PC-9 (cell line): ENCODE measurements around the gene CD38. TPM values are rescaled to one million over a fixed set of nuclear protein-coding genes. Genes with fewer than 3 reads are reported as not detected.

Source experiments
- BruUV-seq: library from RNA; stranded (reverse); fragments of 400-500 nt; replicated peaks from 2 replicates; lab custom pipeline; 2021; lab: Mats Ljungman, UMichigan
- CTCF ChIA-PET: fragments of 300-600 bp; sonication (Branson Sonifier 250); formaldehyde crosslinking; loops from one replicate; lab custom pipeline; 2022; ENCODE audit warnings: antibody characterized with exemption; lab: Charles Lee
- POLR2A ChIA-PET: fragments of 300-600 bp; sonication (Branson Sonifier 250); formaldehyde crosslinking; loops from one replicate; lab custom pipeline; 2022; ENCODE audit warnings: antibody characterized with exemption; ENCODE audit not compliant: unreplicated experiment; lab: Charles Lee
- DNase-seq, 2 experiments: peaks; one replicate each; pipeline versions ENCODE4 v3.0.0 to v3.0.0-alpha.2; 2015 to 2022; ENCODE audit warnings: mixed read lengths in 1 of 2
- H2AFZ ChIP-seq: fragments of 200-600 bp; sonication (generic); 2 replicates; pipeline ENCODE4 v1.8.1; 2017; ENCODE audit warnings: antibody characterized with exemption
- H3F3A ChIP-seq: fragments of 200-600 bp; sonication (generic); 2 replicates; pipeline ENCODE4 v1.8.1; 2017; ENCODE audit warnings: antibody characterized with exemption, mild to moderate bottlenecking, low read depth; ENCODE audit not compliant: insufficient read depth
- H3K27ac ChIP-seq: fragments of 200-600 bp; sonication (generic); 2 replicates; pipeline ENCODE4 v1.6.1; 2016; ENCODE audit warnings: mixed run types
- H3K27me3 ChIP-seq: fragments of 200-600 bp; sonication (generic); 2 replicates; pipeline ENCODE4 v1.6.1; 2016; ENCODE audit warnings: low read depth, mixed run types; ENCODE audit not compliant: insufficient read depth
- H3K36me3 ChIP-seq: fragments of 200-600 bp; sonication (generic); 2 replicates; pipeline ENCODE4 v1.6.1; 2016; ENCODE audit warnings: low read depth, mixed run types
- H3K4me1 ChIP-seq: fragments of 200-600 bp; sonication (generic); replicated peaks from 2 replicates; pipeline ENCODE4 v1.6.1; 2016; ENCODE audit warnings: mixed run types; ENCODE audit not compliant: insufficient read depth
- H3K4me2 ChIP-seq: fragments of 200-600 bp; sonication (generic); 2 replicates; pipeline ENCODE4 v1.6.1; 2017; ENCODE audit warnings: mixed run types
- H3K4me3 ChIP-seq: fragments of 200-600 bp; sonication (generic); 2 replicates; pipeline ENCODE4 v1.6.1; 2016; ENCODE audit warnings: mixed run types
- H3K79me2 ChIP-seq: fragments of 200-600 bp; sonication (generic); 2 replicates; pipeline ENCODE4 v1.6.1; 2017; ENCODE audit warnings: low read depth, mixed run types
- H3K9me2 ChIP-seq: fragments of 200-600 bp; sonication (generic); 2 replicates; pipeline ENCODE4 v1.8.1; 2017; ENCODE audit warnings: mild to moderate bottlenecking; ENCODE audit not compliant: insufficient read depth
- H3K9me3 ChIP-seq: fragments of 200-600 bp; sonication (generic); 2 replicates; pipeline ENCODE4 v1.8.1; 2016; ENCODE audit warnings: low read depth; ENCODE audit not compliant: insufficient read depth
- H4K20me1 ChIP-seq: fragments of 200-600 bp; sonication (generic); 2 replicates; pipeline ENCODE4 v1.8.1; 2017; ENCODE audit not compliant: insufficient read depth
- CTCF ChIP-seq: fragments of 200-600 bp; sonication (generic); conservative IDR thresholded peaks from 2 replicates; pipeline ENCODE4 v1.6.1; 2017; ENCODE audit warnings: mixed run types, antibody characterized with exemption, mild to moderate bottlenecking, moderate library complexity
- EZH2 ChIP-seq: fragments of 200-600 bp; sonication (generic); IDR thresholded peaks from 2 replicates; pipeline ENCODE4 v1.8.0; 2017; ENCODE audit warnings: antibody characterized with exemption, low read depth
- intact Hi-C: fragments of 100-400 bp; cut with micrococcal nuclease; formaldehyde crosslinking; loops from one replicate; pipeline ENCODE4 v1.10.0; 2022; ENCODE audit not compliant: unreplicated experiment
- total RNA-seq: library from RNA; stranded (reverse); gene quantifications from 2 replicates; pipeline ENCODE4 v1.2.3, GENCODE V29; 2021

CD38 gene
- total RNA-seq, 1 experiment from 2014 or later = 0.90 TPM

DNA sequence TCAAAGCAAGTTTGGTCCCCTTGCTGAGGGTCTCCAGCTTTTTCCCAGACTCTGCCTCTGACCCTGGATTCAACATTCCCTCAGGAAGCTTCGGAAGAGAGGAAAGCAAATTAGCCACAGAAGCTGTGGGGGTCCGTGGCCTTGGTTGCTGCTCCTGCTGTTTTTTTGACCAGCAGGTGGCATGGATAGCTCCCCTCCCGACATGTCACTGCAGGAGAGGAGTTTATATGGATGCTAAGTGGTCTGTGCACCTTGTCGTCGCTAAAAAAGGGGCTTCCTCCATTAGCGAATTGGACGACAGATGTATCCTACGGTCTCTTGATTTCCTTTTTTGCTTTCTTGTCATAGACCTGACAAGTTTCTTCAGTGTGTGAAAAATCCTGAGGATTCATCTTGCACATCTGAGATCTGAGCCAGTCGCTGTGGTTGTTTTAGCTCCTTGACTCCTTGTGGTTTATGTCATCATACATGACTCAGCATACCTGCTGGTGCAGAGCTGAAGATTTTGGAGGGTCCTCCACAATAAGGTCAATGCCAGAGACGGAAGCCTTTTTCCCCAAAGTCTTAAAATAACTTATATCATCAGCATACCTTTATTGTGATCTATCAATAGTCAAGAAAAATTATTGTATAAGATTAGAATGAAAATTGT is 70.2 kb downstream of the CD38 start:
- TF ChIP-seq CTCF = no peak
- TF ChIP-seq EZH2 = no peak
- Histone ChIP-seq H3K4me2 (no peak overlapping the region), H3K4me3 (no peak overlapping the region), H3K27me3 (no peaks in the 10 kb centered on the region), H4K20me1 (no peaks in the 10 kb centered on the region), H3K79me2 (no peaks in the 10 kb centered on the region), H3K9me3 (no peaks in the 10 kb centered on the region), H3F3A (no peaks in the 10 kb centered on the region), H3K27ac (no peak overlapping the region), H3K36me3 (no peaks in the 10 kb centered on the region), H2AFZ (no peak overlapping the region), H3K9me2 (no peaks in the 10 kb centered on the region), H3K4me1 (no peaks in the 10 kb centered on the region)
- POLR2A ChIA-PET = no interaction called here
- CTCF ChIA-PET = interaction anchor here (0.6 kb wide), 2 partner anchors 38 to 91 kb away, joined by 4 to 5 read pairs; no protein-coding TSS in a partner anchor
- no peak for DNase-seq
- intact Hi-C loops = no loop called here
- no TSS peak for BruUV-seq

DNA sequence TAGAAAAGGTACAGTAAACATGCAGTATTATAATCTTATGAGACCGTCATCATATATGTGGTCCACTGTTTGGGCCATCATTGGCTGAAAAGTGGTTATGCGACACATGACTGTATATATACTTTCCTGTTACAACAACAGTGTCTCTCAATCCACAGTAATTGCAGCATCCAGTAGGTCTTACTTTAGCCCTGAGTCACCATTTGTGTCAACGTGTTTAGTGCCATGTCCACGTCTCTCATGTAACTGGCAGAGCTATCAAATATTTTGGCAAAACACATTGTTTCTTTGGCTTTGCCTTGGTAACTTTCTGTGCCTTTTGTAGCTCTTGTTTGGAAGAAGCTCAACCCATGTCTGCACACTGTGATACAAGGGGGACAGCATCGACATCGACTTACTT is 73.8 kb downstream of the CD38 start:
- Histone ChIP-seq H3K4me1 (no peaks in the 10 kb centered on the region), H3K27me3 (no peaks in the 10 kb centered on the region), H3K36me3 (no peaks in the 10 kb centered on the region), H4K20me1 (no peaks in the 10 kb centered on the region), H2AFZ (no peak overlapping the region), H3K4me2 (no peak overlapping the region), H3K4me3 (no peak overlapping the region), H3K27ac (no peak overlapping the region), H3K9me2 (no peaks in the 10 kb centered on the region), H3K9me3 (no peaks in the 10 kb centered on the region), H3K79me2 (no peaks in the 10 kb centered on the region), H3F3A (no peaks in the 10 kb centered on the region)
- no peak for DNase-seq
- intact Hi-C loops = loop anchor here (2.0 kb wide), 1 partner anchor 17 kb away; no protein-coding TSS in a partner anchor
- BruUV-seq = no TSS peak
- no peak for TF ChIP-seq EZH2
- TF ChIP-seq CTCF = no peak
- ChIA-PET POLR2A (no interaction called here), CTCF (no interaction called here)

- no peaks in the 10 kb centered on the region for H3F3A ChIP-seq
Measured at GRCh38 chr4:15852524-15852923, 74.4 kb downstream of the CD38 start.

More at GRCh38 chr4:15852524-15852923, 74.4 kb downstream of the CD38 start:
- DNase-seq = no peak
- Histone ChIP-seq H4K20me1 (no peaks in the 10 kb centered on the region), H3K9me2 (no peaks in the 10 kb centered on the region), H3K79me2 (no peaks in the 10 kb centered on the region), H2AFZ (no peak overlapping the region), H3K27ac (no peak overlapping the region), H3K4me1 (no peaks in the 10 kb centered on the region), H3K4me2 (no peak overlapping the region), H3K9me3 (no peaks in the 10 kb centered on the region), H3K4me3 (no peak overlapping the region), H3K36me3 (no peaks in the 10 kb centered on the region), H3K27me3 (no peaks in the 10 kb centered on the region)
- intact Hi-C loops = loop anchor here (2.0 kb wide), 1 partner anchor 16 kb away; no protein-coding TSS in a partner anchor
- TF ChIP-seq EZH2 (no peak), CTCF (no peak)
- no TSS peak for BruUV-seq
- ChIA-PET CTCF (no interaction called here), POLR2A (no interaction called here)
